Measurements from ENCODE around the gene TIMM23.
"Not testable (repeated sequence)": the region's sequence is repeated elsewhere in the genome, so short reads cannot be mapped to it uniquely, and the experiment has no call there.

DNA sequence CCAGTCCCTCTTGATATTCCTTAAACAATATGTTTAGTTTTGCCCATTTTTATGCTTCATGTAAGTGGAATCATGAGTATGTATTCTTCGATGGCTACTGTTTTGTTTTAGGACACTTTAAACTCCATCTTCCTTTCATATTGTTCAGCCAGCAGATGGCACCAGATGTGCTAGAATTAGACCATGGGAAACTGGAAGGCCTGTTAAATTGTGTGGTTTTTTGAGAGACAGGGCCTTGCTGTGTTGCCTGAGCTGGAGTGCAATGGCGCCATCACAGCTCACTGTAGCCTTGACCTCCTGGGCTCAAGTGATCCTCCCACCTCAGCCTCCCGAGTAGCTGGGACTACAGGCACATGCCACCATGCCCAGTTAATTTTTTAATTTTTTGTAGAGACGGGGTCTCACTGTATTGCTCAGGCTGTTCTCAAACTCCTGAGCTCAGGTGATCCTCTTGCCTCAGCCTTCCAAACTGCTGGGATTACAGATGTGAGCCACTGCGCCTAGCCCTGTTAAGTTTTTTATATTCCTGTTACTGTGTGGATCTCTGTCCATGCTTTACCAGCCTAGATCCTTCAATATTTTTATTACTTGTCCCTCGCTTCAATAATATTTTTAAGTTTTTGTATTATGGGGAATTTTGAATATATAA is 11.4 kb downstream of the TIMM23 start:
- not testable (repeated sequence) for TF ChIP-seq POLR2AphosphoS5, POLR2A (IDR thresholded peaks at IDR 0.05; ENCODE audit: low read depth, low read length)

Measured in GM12891 (cell line).